Fibroblast of lung (primary cell): ENCODE data around the gene CACNG4. TPM values are rescaled to one million over a fixed set of nuclear protein-coding genes. Genes with fewer than 3 reads are reported as not detected.

ENCODE experiments used
- DNase-seq, 2 donors: peaks; one replicate each; pipeline versions ENCODE4 v3.0.0 to v3.0.0-alpha.2; 2010; ENCODE audit warnings: low read depth in 2 of 2
- H2AFZ ChIP-seq: 2 replicates; pipeline ENCODE4 v1.5.1; 2012; ENCODE audit warnings: low read length, control low read depth, inconsistent platforms
- H3K27ac ChIP-seq: 2 replicates; pipeline ENCODE4 v1.5.1; 2011; ENCODE audit warnings: low read length, control low read depth; ENCODE audit not compliant: insufficient read depth
- H3K27me3 ChIP-seq: 2 replicates; pipeline ENCODE4 v1.5.1; 2011; ENCODE audit warnings: mild to moderate bottlenecking, low read length; ENCODE audit not compliant: control insufficient read depth, insufficient read depth
- H3K36me3 ChIP-seq: 2 replicates; pipeline ENCODE4 v1.5.1; 2011; ENCODE audit warnings: low read length; ENCODE audit not compliant: control insufficient read depth, insufficient read depth
- H3K4me1 ChIP-seq: 2 replicates; pipeline ENCODE4 v1.5.1; 2011; ENCODE audit warnings: low read length; ENCODE audit not compliant: control insufficient read depth, insufficient read depth; ENCODE audit errors: extremely low read depth
- H3K4me2 ChIP-seq: 2 replicates; pipeline ENCODE4 v1.5.1; 2011; ENCODE audit warnings: low read length, control low read depth; ENCODE audit not compliant: insufficient read depth; ENCODE audit errors: extremely low read depth
- H3K4me3 ChIP-seq, 4 experiments: fragments of 200-600 bp in 1 of 4; sonication (generic) in 1 of 4; replicated peaks in 1 of 4; 2 replicates each; pipeline ENCODE4 v1.5.1; 2011 to 2016; ENCODE audit warnings: low read length in 4 of 4, low read depth in 3 of 4, mild to moderate bottlenecking in 3 of 4, control low read depth in 2 of 4, inconsistent platforms in 1 of 4, mixed read lengths in 1 of 4; ENCODE audit not compliant: insufficient read depth in 1 of 4; ENCODE audit errors: control extremely low read depth in 1 of 4
- H3K79me2 ChIP-seq: 2 replicates; pipeline ENCODE4 v1.5.1; 2012; ENCODE audit warnings: mild to moderate bottlenecking, low read length, inconsistent platforms; ENCODE audit not compliant: control insufficient read depth, insufficient read depth
- H3K9ac ChIP-seq: 2 replicates; pipeline ENCODE4 v1.5.1; 2011; ENCODE audit warnings: mild to moderate bottlenecking, low read length, control low read depth; ENCODE audit not compliant: insufficient read depth
- H3K9me3 ChIP-seq: 2 replicates; pipeline ENCODE4 v1.5.1; 2012; ENCODE audit warnings: low read depth, low read length; ENCODE audit not compliant: control insufficient read depth, insufficient read depth
- H4K20me1 ChIP-seq: 2 replicates; pipeline ENCODE4 v1.5.1; 2011; ENCODE audit warnings: low read length; ENCODE audit not compliant: control insufficient read depth, insufficient read depth; ENCODE audit errors: extremely low read depth
- EZH2 ChIP-seq: IDR thresholded peaks from 2 replicates; pipeline ENCODE4 v1.5.1; 2012; ENCODE audit warnings: low read length, control low read depth, mild to moderate bottlenecking; ENCODE audit errors: missing control alignments
- polyA plus RNA-seq, 2 donors: library from polyadenylated mRNA; depleted of rRNA in 1 of 2; stranded (reverse) in 1 of 2; unstranded in 1 of 2; fragments of >200 nt; gene quantifications; 2 replicates each; pipeline ENCODE4 v1.2.1, GENCODE V29; 2011 to 2012; ENCODE audit warnings: missing spikeins in 1 of 2
- total RNA-seq: library from RNA; depleted of rRNA; stranded (reverse); fragments of >200 nt; gene quantifications from 2 replicates; pipeline ENCODE4 v1.2.1, GENCODE V29; 2014
- TF ChIP-seq, protein P1 (sequence below), 2 donors: IDR thresholded peaks in 1 of 2; conservative IDR thresholded peaks in 1 of 2; 1 replicate in 1 of 2; 2 replicates in 1 of 2; pipeline ENCODE4 v1.5.1; 2011 to 2012; ENCODE audit warnings: low read length in 2 of 2, control low read depth in 1 of 2, inconsistent platforms in 1 of 2, low read depth in 1 of 2, mild to moderate bottlenecking in 1 of 2

CACNG4 gene
- total and polyA plus RNA-seq, 2 donors (not counting 1 experiment from before 2014, with no cell fraction given), result not detected

GRCh38 chr17:66954632-66955031 lies 9.9 kb upstream of the CACNG4 start:
- Histone ChIP-seq H4K20me1 (no peaks in the 10 kb centered on the region), H2AFZ (no peak overlapping the region), H3K9ac (no peak overlapping the region), H3K4me2 (no peak overlapping the region), H3K27me3 (peaks cover 11% of the 10 kb centered on the region), H3K79me2 (no peaks in the 10 kb centered on the region), H3K4me1 (peaks cover 8% of the 10 kb centered on the region), H3K27ac (no peak overlapping the region), H3K9me3 (no peaks in the 10 kb centered on the region), H3K4me3 (no peak overlapping the region), H3K36me3 (no peaks in the 10 kb centered on the region)
- DNase-seq, result no peak
- TF ChIP-seq, protein P1, sequence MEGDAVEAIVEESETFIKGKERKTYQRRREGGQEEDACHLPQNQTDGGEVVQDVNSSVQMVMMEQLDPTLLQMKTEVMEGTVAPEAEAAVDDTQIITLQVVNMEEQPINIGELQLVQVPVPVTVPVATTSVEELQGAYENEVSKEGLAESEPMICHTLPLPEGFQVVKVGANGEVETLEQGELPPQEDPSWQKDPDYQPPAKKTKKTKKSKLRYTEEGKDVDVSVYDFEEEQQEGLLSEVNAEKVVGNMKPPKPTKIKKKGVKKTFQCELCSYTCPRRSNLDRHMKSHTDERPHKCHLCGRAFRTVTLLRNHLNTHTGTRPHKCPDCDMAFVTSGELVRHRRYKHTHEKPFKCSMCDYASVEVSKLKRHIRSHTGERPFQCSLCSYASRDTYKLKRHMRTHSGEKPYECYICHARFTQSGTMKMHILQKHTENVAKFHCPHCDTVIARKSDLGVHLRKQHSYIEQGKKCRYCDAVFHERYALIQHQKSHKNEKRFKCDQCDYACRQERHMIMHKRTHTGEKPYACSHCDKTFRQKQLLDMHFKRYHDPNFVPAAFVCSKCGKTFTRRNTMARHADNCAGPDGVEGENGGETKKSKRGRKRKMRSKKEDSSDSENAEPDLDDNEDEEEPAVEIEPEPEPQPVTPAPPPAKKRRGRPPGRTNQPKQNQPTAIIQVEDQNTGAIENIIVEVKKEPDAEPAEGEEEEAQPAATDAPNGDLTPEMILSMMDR (conservative IDR thresholded peaks at IDR 0.05 in 1 of 2, IDR thresholded peaks at IDR 0.05 in 1 of 2; ENCODE audit: low read depth in 1 of 2, low read length in 2 of 2), result no peak
- TF ChIP-seq EZH2, result no peak

DNA sequence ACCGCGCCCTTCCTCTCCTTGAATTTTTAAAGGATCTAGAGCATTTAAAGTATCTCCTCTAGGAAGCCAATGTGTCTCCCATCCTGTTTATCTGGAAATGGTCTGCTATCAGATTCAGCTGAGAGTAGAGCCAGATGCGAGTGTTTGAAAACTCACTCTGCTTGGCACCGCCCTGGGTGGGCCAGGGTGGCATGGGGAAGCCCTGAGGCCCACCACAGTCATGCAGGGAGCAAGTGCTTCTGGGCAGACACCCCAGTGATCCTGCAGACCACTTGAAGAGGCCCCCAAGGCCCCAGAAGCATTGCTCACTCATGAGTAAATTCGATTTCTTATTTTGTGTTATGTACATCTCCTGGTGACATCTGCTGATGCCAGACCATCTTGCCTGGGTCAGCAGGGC lies 8.7 kb upstream of the CACNG4 start:
- Histone ChIP-seq H3K27ac (no peak overlapping the region), H4K20me1 (no peaks in the 10 kb centered on the region), H3K27me3 (peaks cover 14% of the 10 kb centered on the region), H3K4me1 (peaks cover 8% of the 10 kb centered on the region), H3K9me3 (no peaks in the 10 kb centered on the region), H2AFZ (no peak overlapping the region), H3K9ac (no peak overlapping the region), H3K36me3 (no peaks in the 10 kb centered on the region), H3K79me2 (no peaks in the 10 kb centered on the region), H3K4me2 (no peak overlapping the region), H3K4me3 (no peak overlapping the region)
- no peak for DNase-seq
- no peak for TF ChIP-seq EZH2
- TF ChIP-seq, protein P1 (conservative IDR thresholded peaks at IDR 0.05 in 1 of 2, IDR thresholded peaks at IDR 0.05 in 1 of 2; ENCODE audit: low read depth in 1 of 2, low read length in 2 of 2), result no peak

GRCh38 chr17:66956941-66957340 lies 7.6 kb upstream of the CACNG4 start:
- no peak overlapping the region for H3K4me3 ChIP-seq
- H3K4me1 ChIP-seq, result peaks cover 6% of the 10 kb centered on the region
- H3K4me2 ChIP-seq, result no peak overlapping the region
- peaks cover 14% of the 10 kb centered on the region for H3K27me3 ChIP-seq
- H4K20me1 ChIP-seq, result no peaks in the 10 kb centered on the region
- H3K27ac ChIP-seq, result no peak overlapping the region
- no peak overlapping the region for H3K9ac ChIP-seq
- no peaks in the 10 kb centered on the region for H3K36me3 ChIP-seq
- H2AFZ ChIP-seq, result no peak overlapping the region
- H3K79me2 ChIP-seq, result no peaks in the 10 kb centered on the region
- TF ChIP-seq, protein P1 (conservative IDR thresholded peaks at IDR 0.05 in 1 of 2, IDR thresholded peaks at IDR 0.05 in 1 of 2; ENCODE audit: low read depth in 1 of 2, low read length in 2 of 2), result no peak
- no peak for TF ChIP-seq EZH2
- no peaks in the 10 kb centered on the region for H3K9me3 ChIP-seq
- no peak for DNase-seq
